GM12864 (cell line): ENCODE results near the gene KRTAP22-2.

Experiments used
- DNase-seq: peaks from one replicate; pipeline ENCODE4 v3.0.0-alpha.2; 2011; ENCODE audit warnings: low read depth
- H3K4me3 ChIP-seq: 2 replicates; pipeline ENCODE4 v1.5.1; 2011; ENCODE audit warnings: mild to moderate bottlenecking, low read depth, low read length, control low read depth
- TF ChIP-seq, protein P1 (sequence below): IDR thresholded peaks from 2 replicates; pipeline ENCODE4 v1.5.1; 2011; ENCODE audit warnings: low read depth, mild to moderate bottlenecking, moderate library complexity, low read length, control low read depth, inconsistent platforms; ENCODE audit errors: missing control alignments

Gene KRTAP22-2

DNA sequence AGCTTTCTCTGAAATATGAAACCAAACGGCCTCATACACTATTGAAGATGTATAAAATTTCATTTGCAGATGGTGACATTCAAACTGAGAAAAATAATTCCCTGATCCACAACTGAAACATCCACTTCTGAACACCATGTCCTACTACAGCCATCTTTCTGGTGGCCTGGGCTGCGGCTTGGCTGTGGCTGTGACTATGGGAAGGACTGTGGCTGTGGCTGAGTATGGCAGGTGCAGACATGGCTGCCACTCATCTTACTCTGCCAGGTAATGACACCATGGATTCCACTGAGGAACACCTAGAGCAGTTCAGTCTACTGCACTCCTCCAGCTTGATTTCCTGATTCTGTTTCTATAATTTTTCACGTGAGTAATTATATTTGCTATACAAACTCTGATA lies 30.3 kb upstream of the KRTAP22-2 start, which contains the start of gene KRTAP20-4:
Gene KRTAP20-4, plus strand, starts transcription at position 106 of the 400 bp plus-strand sequence.
- TF ChIP-seq, protein P1, sequence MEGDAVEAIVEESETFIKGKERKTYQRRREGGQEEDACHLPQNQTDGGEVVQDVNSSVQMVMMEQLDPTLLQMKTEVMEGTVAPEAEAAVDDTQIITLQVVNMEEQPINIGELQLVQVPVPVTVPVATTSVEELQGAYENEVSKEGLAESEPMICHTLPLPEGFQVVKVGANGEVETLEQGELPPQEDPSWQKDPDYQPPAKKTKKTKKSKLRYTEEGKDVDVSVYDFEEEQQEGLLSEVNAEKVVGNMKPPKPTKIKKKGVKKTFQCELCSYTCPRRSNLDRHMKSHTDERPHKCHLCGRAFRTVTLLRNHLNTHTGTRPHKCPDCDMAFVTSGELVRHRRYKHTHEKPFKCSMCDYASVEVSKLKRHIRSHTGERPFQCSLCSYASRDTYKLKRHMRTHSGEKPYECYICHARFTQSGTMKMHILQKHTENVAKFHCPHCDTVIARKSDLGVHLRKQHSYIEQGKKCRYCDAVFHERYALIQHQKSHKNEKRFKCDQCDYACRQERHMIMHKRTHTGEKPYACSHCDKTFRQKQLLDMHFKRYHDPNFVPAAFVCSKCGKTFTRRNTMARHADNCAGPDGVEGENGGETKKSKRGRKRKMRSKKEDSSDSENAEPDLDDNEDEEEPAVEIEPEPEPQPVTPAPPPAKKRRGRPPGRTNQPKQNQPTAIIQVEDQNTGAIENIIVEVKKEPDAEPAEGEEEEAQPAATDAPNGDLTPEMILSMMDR: no peak
- DNase-seq: no peak
- H3K4me3 ChIP-seq: no peak within 1 kb of the TSS

DNA sequence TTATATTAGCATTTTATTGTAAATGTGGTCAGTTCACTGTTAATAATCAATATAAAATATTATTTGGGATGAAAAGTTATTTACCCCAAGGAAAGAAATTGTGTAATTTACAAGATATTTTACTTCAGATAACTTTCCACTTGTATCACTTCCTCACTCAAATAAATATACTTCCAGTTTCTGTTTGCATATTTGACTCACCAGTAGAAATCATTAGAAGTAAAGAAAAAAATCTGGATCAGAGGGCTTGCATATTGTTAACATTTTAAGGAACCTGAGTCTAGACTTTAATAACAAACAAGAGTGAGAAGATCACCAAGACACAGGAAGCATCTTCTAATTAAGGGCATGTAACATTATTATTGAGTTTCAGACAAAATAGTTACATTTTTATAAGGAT lies 29.9 kb upstream of the KRTAP22-2 start:
- H3K4me3 ChIP-seq: no peak overlapping the region
- TF ChIP-seq, protein P1: no peak
- no peak for DNase-seq

DNA sequence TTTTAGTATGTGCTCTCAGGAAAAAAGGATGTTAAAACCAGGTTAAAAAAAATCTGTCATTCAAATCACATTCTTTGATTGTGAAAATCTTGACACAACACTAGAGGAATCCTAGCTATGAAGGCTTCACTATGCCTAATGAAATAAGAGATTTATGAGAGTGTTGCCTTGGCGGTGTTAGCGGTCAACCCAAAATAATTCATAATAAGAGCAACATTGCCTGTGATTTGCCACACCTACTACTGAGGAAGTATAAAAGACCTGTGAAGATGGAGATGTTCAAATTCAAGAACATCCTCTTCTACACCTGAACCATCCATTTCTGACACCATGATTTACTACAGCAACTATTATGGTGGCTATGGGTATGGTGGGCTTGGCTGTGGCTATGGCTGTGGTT lies 25.9 kb upstream of the KRTAP22-2 start, which contains the start of gene KRTAP20-1:
Gene KRTAP20-1, plus strand, starts transcription at position 301 of the 400 bp plus-strand sequence. Its CDS starts 30 bp downstream, at position 331.
- TF ChIP-seq, protein P1: no peak
- DNase-seq: no peak
- H3K4me3 ChIP-seq: no peak within 1 kb of the TSS

DNA sequence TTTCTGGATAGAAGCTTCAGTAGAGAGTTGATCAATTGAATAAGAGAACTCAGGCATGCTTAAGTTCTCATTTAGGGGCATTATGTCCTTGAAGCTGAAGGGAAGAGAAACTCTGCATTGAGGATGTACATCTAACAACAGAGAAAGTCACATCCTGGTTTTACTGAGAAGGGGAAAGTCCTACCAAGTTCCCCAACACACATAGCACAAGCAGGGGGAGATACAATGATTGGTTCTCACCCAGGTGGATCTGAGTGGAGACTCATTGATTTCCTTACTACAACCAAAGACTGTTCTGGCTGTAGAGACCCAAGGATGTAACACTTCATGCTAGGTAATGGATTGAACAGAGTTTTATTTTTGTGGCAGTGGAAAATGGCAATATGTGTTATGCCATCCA lies 25.0 kb upstream of the KRTAP22-2 start:
- TF ChIP-seq, protein P1: no peak
- H3K4me3 ChIP-seq: no peak overlapping the region
- DNase-seq: no peak

DNA sequence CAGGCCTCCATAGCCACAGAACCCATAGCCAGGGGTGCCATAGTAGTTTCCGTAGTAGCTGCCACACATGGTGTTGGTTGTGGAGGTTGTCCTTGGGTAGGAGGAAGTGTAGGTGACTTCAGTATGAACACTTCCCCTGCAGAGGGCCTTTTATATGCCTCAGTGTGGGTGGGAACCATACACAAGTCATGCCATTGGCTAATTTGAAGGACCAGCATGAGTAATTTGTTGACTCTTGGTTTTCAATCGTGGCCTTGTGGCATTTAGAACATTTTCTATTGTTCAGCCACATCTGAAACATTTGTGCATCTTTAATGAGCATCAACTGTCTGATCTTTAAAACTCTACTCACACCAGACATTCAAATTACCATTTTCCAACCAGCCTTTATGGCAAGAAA lies 23.6 kb upstream of the KRTAP22-2 start, which contains the start of gene KRTAP6-1:
Gene KRTAP6-1, minus strand, starts transcription at position 95 of the 400 bp plus-strand sequence. Its CDS starts 26 bp downstream, at position 69.
- no peak for DNase-seq
- H3K4me3 ChIP-seq: no peak within 1 kb of the TSS
- TF ChIP-seq, protein P1: no peak

DNA sequence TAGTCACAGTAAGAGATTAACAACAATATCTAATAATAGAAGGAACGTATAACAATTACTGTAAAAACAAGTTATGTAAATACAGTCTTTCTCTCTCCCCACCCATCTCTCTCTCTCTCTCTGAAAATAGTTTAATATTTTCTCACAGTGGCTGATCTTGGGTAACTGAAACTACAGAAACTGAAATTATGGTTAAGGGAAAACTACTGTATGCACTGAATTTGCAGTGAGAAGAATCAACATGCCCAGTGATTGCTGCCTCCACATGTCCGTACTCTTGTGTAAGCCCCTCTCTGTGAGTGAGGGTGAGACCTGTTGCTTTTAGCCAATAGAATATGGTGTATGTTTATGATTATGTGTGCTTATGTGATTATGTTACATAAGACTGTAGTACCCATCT lies 21.9 kb upstream of the KRTAP22-2 start:
- DNase-seq: no peak

DNA sequence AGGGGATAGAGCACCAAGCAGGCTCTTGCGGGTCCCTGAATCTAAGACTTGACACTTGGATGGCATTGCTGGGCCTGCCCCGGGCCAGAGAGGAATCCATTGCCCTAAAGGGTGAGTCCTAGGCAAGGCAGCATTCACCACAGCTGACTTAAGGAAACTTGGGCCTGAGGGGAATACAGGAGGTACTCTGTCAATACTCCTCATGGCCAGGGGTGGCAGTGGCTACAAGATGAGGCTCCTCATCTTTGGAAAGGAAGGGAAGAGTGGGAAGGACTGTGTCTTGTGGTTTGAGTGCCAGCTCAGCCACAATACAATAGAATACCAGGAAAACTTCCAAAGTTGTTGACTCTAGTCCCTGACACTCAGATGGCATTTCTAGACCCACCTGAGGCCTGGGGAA lies 15.8 kb upstream of the KRTAP22-2 start:
- TF ChIP-seq, protein P1: no peak
- no peak for DNase-seq
- no peak overlapping the region for H3K4me3 ChIP-seq

More for the DNA sequence above, 21.9 kb upstream of the KRTAP22-2 start:
- TF ChIP-seq, protein P1: no peak
- no peak overlapping the region for H3K4me3 ChIP-seq
